Heart right ventricle (tissue), 16 donors: ENCODE results near the gene ZSWIM5. TPM values are rescaled to one million over a fixed set of nuclear protein-coding genes. Genes with fewer than 3 reads are reported as not detected.
"Not testable (repeated sequence)": the region's sequence is repeated elsewhere in the genome, so short reads cannot be mapped to it uniquely, and the experiment has no call there.

ENCODE experiments used
- ATAC-seq, 8 donors: fragments of 200-7000 bp; cut with Tn5 transposase; one replicate each; pipeline ENCODE4 v1.9.1; 2020; ENCODE audit warnings: mild to moderate bottlenecking in 8 of 8, moderate library complexity in 8 of 8, moderate number of reproducible peaks in 1 of 8
- DNase-seq, 2 donors: peaks; one replicate each; pipeline ENCODE4 v3.0.0-alpha.2; 2020
- H3K27ac ChIP-seq, 10 donors: fragments of 200-600 bp; sonication (generic) in 2 of 10; one replicate each; pipeline versions ENCODE4 v1.5.0 to v1.8.0; 2020 to 2022; ENCODE audit warnings: mild to moderate bottlenecking in 3 of 10
- H3K27me3 ChIP-seq, 7 donors: fragments of 200-600 bp; one replicate each; pipeline ENCODE4 v1.8.0; 2021 to 2022; ENCODE audit warnings: mild to moderate bottlenecking in 2 of 7
- H3K36me3 ChIP-seq, 9 donors: fragments of 200-600 bp; sonication (generic) in 1 of 9; one replicate each; pipeline versions ENCODE4 v1.5.0 to v1.8.0; 2020 to 2022; ENCODE audit warnings: mild to moderate bottlenecking in 2 of 9
- H3K4me1 ChIP-seq, 9 donors: fragments of 200-600 bp; sonication (generic) in 1 of 9; one replicate each; pipeline versions ENCODE4 v1.5.0 to v1.8.0; 2020 to 2022; ENCODE audit warnings: mild to moderate bottlenecking in 4 of 9
- H3K4me3 ChIP-seq, 10 donors: fragments of 200-600 bp; sonication (generic) in 2 of 10; one replicate each; pipeline versions ENCODE4 v1.5.0 to v1.8.0; 2020 to 2022; ENCODE audit warnings: mild to moderate bottlenecking in 7 of 10, moderate library complexity in 2 of 10
- H3K9me3 ChIP-seq, 11 donors: fragments of 200-600 bp in 10 of 11; sonication (generic) in 2 of 11; one replicate each; pipeline versions ENCODE4 v1.5.0 to v1.8.0; 2013 to 2022; ENCODE audit warnings: mild to moderate bottlenecking in 2 of 11, control low read depth in 1 of 11, moderate library complexity in 1 of 11
- WGBS, 2 donors: extraction: QIAGEN DNeasy Blood & Tissue Kit; methylation state at CpG; one replicate each; pipeline ENCODE4 v1.1.7; 2013; ENCODE audit warnings: inconsistent platforms in 1 of 2; 5-methylcytosine and 5-hydroxymethylcytosine counted together
- intact Hi-C, 10 donors: fragments of 100-400 bp; cut with DNase I; formaldehyde crosslinking; loops; one replicate each; pipeline versions ENCODE4 v1.11.1 to v1.14.2; 2022
- polyA plus RNA-seq, 2 donors: library from polyadenylated mRNA; stranded (reverse); fragments of 200-250 nt; gene quantifications; one replicate each; pipeline ENCODE4 v1.2.3, GENCODE V29; 2013
- total RNA-seq, 10 donors: library from RNA; stranded (reverse); fragmentation: NEBNext Ultra II Directional in 3 of 10; extraction: Animal tissue kit (Norgen Biotek cat#: 25700) in 3 of 10; gene quantifications; one replicate each; pipeline versions ENCODE4 v1.2.1 to v1.2.4, GENCODE V29; 2021 to 2023
- TF ChIP-seq, protein P1 (sequence below), 9 donors: fragments of 200-600 bp; sonication (generic) in 2 of 9; IDR thresholded peaks; one replicate each; pipeline versions ENCODE4 v1.5.0 to v1.8.0; 2021 to 2022; ENCODE audit warnings: antibody characterized with exemption in 9 of 9, mild to moderate bottlenecking in 5 of 9, moderate library complexity in 1 of 9
- donor health status: Arrhythmogenic right ventricular cardiomyopathy.
- donor health status: ischemic (EF 13 %, LVEDD 7.1; RV severe dilation, severe dysfunction).
- donor health status: healthy with polysubstance abuse.
- donor health status: DM: no; HTN: yes; CAD: no.
- donor health status: DM: no; HTN: no; CAD: no.
- donor health status: ischemic (EF 25% LVEDD 6.9; RV normal size, moderate dysfunction).
- donor health status: ischemic (EF 25% LVEDD 5.7; RV mildly dilated, moderate dysfunction).
- donor health status: healthy.
- donor health status: DM: yes; HTN: yes; CAD: no.
- donor health status: Ischemic cardiomyopathy.
- donor health status: ischemic (EF 35%, LVEDD 5.7; RV mildly dilated, moderate dysfunction).
- donor health status: nonischemic (EF 11% LVEDD 7.7; RV severe dilation, severe dysfunction).
- donor health status: DM: yes; HTN: yes; CAD: no.
- donor health status: PGD.
- donor health status: ischemic (EF 29% LVEDD 5.4; RV normal size, mild dysfunction).
- donor health status: nonischemic (EF 23%, LVEDD 6.1; RV moderate dilation, normal function).

ZSWIM5 gene
- total and polyA plus RNA-seq, 12 donors, result 0.22 to 1.7 (median 0.77) TPM

DNA sequence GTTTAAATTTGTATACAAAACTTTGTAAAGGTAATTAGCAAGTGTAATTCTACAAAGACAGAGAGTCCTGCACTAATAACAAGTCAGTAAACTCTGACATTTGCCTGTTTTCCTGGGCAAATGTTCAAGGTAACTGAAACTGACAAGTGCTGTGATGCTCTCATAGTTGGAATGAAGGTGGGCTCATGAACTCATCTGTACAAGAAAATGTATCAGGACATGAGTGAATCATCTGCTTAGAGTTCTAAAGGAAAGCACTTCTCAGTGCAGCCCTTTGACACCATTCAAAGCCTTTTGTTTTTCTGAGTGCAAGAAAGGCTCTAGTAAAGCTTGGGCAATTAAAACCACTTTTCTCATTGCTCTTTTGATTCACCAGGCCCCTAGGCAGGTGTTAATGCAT lies 102.9 kb downstream of the ZSWIM5 start:
- TF ChIP-seq, protein P1, sequence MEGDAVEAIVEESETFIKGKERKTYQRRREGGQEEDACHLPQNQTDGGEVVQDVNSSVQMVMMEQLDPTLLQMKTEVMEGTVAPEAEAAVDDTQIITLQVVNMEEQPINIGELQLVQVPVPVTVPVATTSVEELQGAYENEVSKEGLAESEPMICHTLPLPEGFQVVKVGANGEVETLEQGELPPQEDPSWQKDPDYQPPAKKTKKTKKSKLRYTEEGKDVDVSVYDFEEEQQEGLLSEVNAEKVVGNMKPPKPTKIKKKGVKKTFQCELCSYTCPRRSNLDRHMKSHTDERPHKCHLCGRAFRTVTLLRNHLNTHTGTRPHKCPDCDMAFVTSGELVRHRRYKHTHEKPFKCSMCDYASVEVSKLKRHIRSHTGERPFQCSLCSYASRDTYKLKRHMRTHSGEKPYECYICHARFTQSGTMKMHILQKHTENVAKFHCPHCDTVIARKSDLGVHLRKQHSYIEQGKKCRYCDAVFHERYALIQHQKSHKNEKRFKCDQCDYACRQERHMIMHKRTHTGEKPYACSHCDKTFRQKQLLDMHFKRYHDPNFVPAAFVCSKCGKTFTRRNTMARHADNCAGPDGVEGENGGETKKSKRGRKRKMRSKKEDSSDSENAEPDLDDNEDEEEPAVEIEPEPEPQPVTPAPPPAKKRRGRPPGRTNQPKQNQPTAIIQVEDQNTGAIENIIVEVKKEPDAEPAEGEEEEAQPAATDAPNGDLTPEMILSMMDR (IDR thresholded peaks at IDR 0.05), result no peak
- DNase-seq (no peak), ATAC-seq (no peak)
- H3K4me1 ChIP-seq, result no peaks in the 10 kb centered on the region
- H3K27ac ChIP-seq, result no peak overlapping the region
- no peak overlapping the region for H3K4me3 ChIP-seq
- no peaks in the 10 kb centered on the region for H3K36me3 ChIP-seq
- intact Hi-C loops, result no loop called here
- H3K27me3 ChIP-seq, result no peaks in the 10 kb centered on the region
- H3K9me3 ChIP-seq, result peaks cover 0 to 4% (median 0%) of the 10 kb centered on the region in 11 donors

DNA sequence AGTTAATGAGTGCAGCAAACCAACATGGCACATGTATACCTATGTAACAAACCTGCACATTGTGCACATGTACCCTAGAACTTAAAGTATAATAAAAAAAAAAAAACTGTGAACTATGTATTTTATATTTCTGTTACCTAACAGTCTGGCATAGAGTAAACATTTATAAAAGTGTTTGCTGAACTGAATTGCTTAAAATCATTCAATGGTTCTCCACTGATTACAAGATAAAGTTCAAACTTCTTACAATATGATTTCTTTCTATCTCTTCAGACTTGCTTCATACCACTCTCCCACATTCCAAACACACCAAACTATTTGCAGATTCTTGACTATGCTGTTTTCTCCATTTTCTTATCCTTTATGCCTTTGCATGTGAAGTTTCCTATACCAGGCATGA lies 104.5 kb downstream of the ZSWIM5 start:
- Histone ChIP-seq H3K4me3 (no peak overlapping the region), H3K36me3 (no peaks in the 10 kb centered on the region), H3K9me3 (peaks cover 0 to 4% (median 0%) of the 10 kb centered on the region in 11 donors), H3K4me1 (no peaks in the 10 kb centered on the region), H3K27me3 (no peaks in the 10 kb centered on the region), H3K27ac (no peak overlapping the region)
- TF ChIP-seq, protein P1 (IDR thresholded peaks at IDR 0.05), result no peak
- intact Hi-C loops, result no loop called here
- DNase-seq (no peak), ATAC-seq (no peak)

DNA sequence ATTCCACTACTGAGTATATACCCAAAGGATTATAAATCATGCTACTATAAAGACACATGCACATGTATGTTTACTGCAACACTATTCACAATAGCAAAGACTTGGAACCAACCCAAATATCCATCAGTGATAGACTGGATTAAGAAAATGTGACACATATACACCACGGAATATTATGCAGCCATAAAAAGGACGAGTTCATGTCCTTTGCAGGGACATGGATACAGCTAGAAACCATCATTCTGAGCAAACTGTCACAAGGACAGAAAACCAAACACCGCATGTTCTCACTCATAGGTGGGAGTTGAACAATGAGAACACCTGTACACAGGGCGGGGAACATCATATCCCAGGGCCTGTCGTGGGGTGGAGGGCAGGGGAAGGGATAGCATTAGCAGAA lies 104.9 kb downstream of the ZSWIM5 start:
- ATAC-seq, DNase-seq, H3K36me3 ChIP-seq, intact Hi-C loops, H3K4me3 ChIP-seq, H3K4me1 ChIP-seq, H3K9me3 ChIP-seq, H3K27ac ChIP-seq, H3K27me3 ChIP-seq: not testable (repeated sequence)
- WGBS, 2 donors, result 72 to 86% methylated on average over 5 of the region's 5 CpGs

DNA sequence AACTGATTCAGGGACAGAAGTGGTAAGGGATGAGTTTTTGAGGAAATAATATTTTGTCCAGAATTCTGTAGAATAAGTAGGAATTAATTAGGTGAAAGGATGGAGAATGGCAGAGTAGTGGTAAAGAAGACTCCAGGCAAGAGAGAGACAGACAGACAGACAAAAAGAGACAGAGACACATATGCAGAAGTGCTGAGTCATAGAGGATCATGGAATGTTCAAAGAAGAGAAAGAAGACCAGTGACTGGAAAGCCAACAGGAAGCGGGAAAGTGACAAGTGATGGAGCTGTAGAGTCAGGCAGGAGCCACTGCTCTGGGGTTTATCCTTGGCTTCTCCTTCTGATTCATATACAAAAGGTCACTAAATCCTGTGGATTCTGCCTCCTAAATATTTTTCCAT lies 108.5 kb downstream of the ZSWIM5 start:
- Histone ChIP-seq H3K27ac (no peak overlapping the region), H3K4me1 (no peaks in the 10 kb centered on the region), H3K4me3 (no peak overlapping the region), H3K36me3 (no peaks in the 10 kb centered on the region), H3K9me3 (peaks cover 0 to 4% (median 0%) of the 10 kb centered on the region in 11 donors), H3K27me3 (no peaks in the 10 kb centered on the region)
- DNase-seq (no peak), ATAC-seq (no peak)
- intact Hi-C loops, result no loop called here
- WGBS, 2 donors, result 72 to 87% methylated on average over 1 of the region's 1 CpG
- TF ChIP-seq, protein P1 (IDR thresholded peaks at IDR 0.05), result no peak

DNA sequence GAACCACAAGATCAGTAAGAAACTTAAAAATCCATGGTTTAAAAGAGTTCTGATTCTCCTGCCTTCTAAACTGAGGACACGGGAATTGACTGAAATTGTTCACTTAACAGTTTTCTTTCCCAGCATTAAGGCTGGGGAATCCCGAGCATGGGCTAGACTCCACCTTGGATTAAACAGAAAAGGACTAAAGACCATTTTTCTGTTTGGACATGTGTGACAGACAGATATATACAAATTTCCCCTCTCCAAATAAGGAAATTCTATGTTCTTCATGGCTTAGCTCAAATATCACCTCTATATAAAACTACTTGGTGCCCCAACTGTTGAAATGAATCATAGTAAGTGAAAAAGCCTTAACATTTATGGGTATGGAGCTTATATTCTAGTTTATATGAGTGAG lies 109.3 kb downstream of the ZSWIM5 start:
- no peak for ATAC-seq
- intact Hi-C loops, result no loop called here
- no peak overlapping the region for H3K4me3 ChIP-seq

More for the DNA sequence above, 109.3 kb downstream of the ZSWIM5 start:
- Histone ChIP-seq H3K9me3 (peaks cover 0 to 4% (median 0%) of the 10 kb centered on the region in 11 donors), H3K27me3 (no peaks in the 10 kb centered on the region), H3K27ac (no peak overlapping the region), H3K4me1 (no peaks in the 10 kb centered on the region), H3K36me3 (no peaks in the 10 kb centered on the region)
- TF ChIP-seq, protein P1 (IDR thresholded peaks at IDR 0.05), result no peak
- DNase-seq, result no peak
- 80 to 88% methylated on average over 2 of the region's 2 CpGs for WGBS, 2 donors
